ENCODE data around the gene NSFL1C. TPM values are rescaled to one million over a fixed set of nuclear protein-coding genes. Genes with fewer than 3 reads are reported as not detected.

NSFL1C gene
- total and polyA plus RNA-seq, 2 experiments from 2014 or later = 48.9 to 92.2 TPM

GRCh38 chr20:1449370-1449769, 17.3 kb downstream of the NSFL1C start:
- Histone ChIP-seq H4K20me1 (replicated peaks; ENCODE audit: insufficient read depth) (no peaks in the 10 kb centered on the region; the same call in 1 of the 2 replicates), H3K4me3 (no peak overlapping the region), H3K36me3 (ENCODE audit: insufficient read depth) (peaks cover 87% of the 10 kb centered on the region), H3K27ac (ENCODE audit: low read depth) (no peak overlapping the region), H3K79me2 (replicated peaks; ENCODE audit: insufficient read depth) (no peaks in the 10 kb centered on the region), H2AFZ (no peak overlapping the region), H3F3A (replicated peaks; ENCODE audit: low read depth) (no peaks in the 10 kb centered on the region), H3K4me1 (ENCODE audit: insufficient read depth) (no peaks in the 10 kb centered on the region), H3K9me2 (ENCODE audit: insufficient read depth) (no peaks in the 10 kb centered on the region), H3K4me2 (no peak overlapping the region), H3K27me3 (ENCODE audit: insufficient read depth) (no peaks in the 10 kb centered on the region)
- no peak for TF ChIP-seq ZNF114 (CRISPR knock-in tag; IDR thresholded peaks at IDR 0.05)
- TF ChIP-seq ZNF331 (CRISPR knock-in tag; IDR thresholded peaks at IDR 0.05; ENCODE audit: low read depth) = no peak
- TF ChIP-seq REST (IDR thresholded peaks at IDR 0.05; ENCODE audit: unreplicated experiment) = no peak
- no peak for TF ChIP-seq ETS1 (IDR thresholded peaks at IDR 0.05)
- TF ChIP-seq ZNF462 (CRISPR knock-in tag; IDR thresholded peaks at IDR 0.05) = no peak
- no peak for TF ChIP-seq STAT1 (IDR thresholded peaks at IDR 0.05; ENCODE audit: unreplicated experiment)
- TF ChIP-seq POLR2AphosphoS5 (IDR thresholded peaks at IDR 0.05; ENCODE audit: low read depth) = no peak
- no peak for TF ChIP-seq NANOG (IDR thresholded peaks at IDR 0.05; ENCODE audit: borderline replicate concordance)
- no peak for TF ChIP-seq EZH2 (IDR thresholded peaks at IDR 0.05; ENCODE audit: low read depth, unreplicated experiment)
- TF ChIP-seq CREB1 (CRISPR knock-in tag; IDR thresholded peaks at IDR 0.05; ENCODE audit: low read depth) = no peak
- TF ChIP-seq JUNB (IDR thresholded peaks at IDR 0.05; ENCODE audit: unreplicated experiment) = no peak
- no peak for TF ChIP-seq EZH2phosphoT487 (IDR thresholded peaks at IDR 0.05; ENCODE audit: unreplicated experiment)
- no peak for TF ChIP-seq CTCF (conservative IDR thresholded peaks at IDR 0.05; ENCODE audit: low read depth in 2 of 2)
- no peak overlapping the region for H3K4me3 Mint-ChIP-seq
- DNase-seq (ENCODE audit: low spot score) (no peak), ATAC-seq (no peak)
- no peak overlapping the region for H3K27ac Mint-ChIP-seq
- peaks cover 9% of the 10 kb centered on the region; the same call in 2 of the 3 replicates for H3K9me3 Mint-ChIP-seq
- H3K27me3 Mint-ChIP-seq (ENCODE audit: insufficient read depth, low read depth, poor library complexity) = peaks cover 3% of the 10 kb centered on the region
- peaks cover 97% of the 10 kb centered on the region for H3K36me3 Mint-ChIP-seq (ENCODE audit: low read depth)
- no peaks in the 10 kb centered on the region for H3K4me1 Mint-ChIP-seq
